HG03565 (cell line): ENCODE data around the gene GRAMD1A.

ENCODE experiments used
- ATAC-seq: cut with Tn5 transposase; IDR thresholded peaks from one replicate; pipeline ENCODE4 v1.9.1; 2021; ENCODE audit warnings: mild to moderate bottlenecking, moderate library complexity; ENCODE audit not compliant: unreplicated experiment

The GRAMD1A gene

GRCh38 chr19:35069696-35070095, 69.6 kb downstream of the GRAMD1A start:
- no peak for ATAC-seq

DNA sequence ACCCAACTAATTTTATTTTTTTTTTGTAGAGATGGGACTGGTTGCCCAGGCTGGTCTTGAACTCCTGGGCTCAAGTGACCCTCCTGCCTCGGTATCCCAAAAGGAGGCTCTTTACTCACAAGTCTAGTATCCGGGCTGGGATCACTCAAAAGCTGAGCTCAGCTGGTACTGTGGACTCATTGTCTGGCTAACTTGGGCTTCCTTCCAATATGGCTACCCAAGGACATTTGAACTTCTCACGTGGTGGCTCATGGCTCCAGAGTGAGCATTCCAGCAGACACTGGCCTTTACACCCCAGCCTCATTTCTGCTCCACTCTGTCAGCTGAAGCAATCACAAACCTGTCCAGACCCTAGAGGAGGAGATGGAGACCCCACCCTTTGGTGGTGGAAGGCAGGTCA, 70.3 kb downstream of the GRAMD1A start:
- no peak for ATAC-seq

- no peak for ATAC-seq
Measured at GRCh38 chr19:35073516-35073915, 73.4 kb downstream of the GRAMD1A start.

- no peak for ATAC-seq
Measured at GRCh38 chr19:35073941-35074340, 73.8 kb downstream of the GRAMD1A start.

- no peak for ATAC-seq
Measured at GRCh38 chr19:35074426-35075201, 74.5 kb downstream of the GRAMD1A start.

DNA sequence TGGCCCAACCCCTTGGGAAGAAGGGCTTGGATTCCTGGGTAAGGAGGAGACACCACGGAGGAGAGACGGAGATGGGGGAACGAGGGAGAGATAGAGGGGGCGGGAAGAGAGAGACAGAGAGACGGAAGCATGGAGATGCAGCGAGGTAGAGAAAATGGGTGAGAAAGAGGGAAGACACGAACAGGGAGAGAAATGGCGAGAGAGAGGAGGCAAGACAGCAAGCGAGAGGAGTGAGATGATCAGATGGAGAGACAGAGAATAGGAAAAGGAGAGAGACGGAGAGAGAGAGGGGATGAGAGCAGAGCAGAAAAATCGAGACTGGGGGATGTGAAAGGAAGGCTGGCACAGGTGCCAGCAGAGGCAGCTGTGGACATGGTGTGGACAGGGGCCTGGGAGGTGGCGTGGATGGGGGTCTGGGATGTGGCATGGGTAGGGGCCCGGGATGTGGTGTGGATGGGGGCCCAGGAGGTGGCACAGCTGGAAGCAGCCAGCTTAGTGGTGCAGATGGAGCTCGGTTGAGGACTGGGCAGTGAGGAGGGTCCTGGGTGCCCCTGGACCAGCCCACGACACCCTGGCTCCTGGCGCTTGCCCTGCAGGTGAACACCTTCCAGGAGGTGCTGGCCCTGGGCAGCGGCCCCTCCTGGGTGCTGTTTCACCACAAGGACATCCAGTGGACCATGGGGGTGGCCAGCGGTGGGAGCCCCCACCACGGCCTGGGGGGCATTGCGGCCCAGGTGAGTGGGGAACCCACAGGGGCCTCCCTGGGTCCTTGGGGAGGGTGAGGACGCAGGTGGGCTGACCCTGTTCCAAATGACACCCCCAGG, 75.3 kb downstream of the GRAMD1A start:
- no peak for ATAC-seq

DNA sequence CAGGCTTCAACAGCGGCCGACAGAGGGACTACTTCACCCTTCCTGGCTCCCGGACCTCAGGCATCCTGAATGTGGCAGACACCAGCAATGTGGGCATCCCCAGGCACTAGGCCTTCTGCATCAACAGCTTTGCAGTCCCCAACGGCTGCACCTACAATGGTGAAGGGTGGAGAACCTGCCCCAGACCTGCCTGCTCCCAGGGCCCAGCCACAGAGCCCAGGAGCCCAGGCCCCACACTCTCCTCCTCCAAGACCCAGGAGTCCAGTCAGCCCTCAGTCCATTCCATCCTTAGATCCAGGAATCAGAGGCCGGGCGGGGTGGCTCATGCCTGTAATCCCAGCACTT, 75.9 kb downstream of the GRAMD1A start:
- ATAC-seq: no peak
